Measurements from ENCODE around the gene SYN1. TPM values are rescaled to one million over a fixed set of nuclear protein-coding genes. Genes with fewer than 3 reads are reported as not detected.
A peak's percentile ranks its signal among the peaks of the same experiment; 100 is the strongest.

The SYN1 gene
- polyA plus RNA-seq, 1 donor from 2014 or later: 4.3 TPM

- Histone ChIP-seq H3K9ac (ENCODE audit: low read length) (no peak overlapping the region), H3K4me2 (ENCODE audit: low read length) (no peak overlapping the region), H3K79me2 (replicated peaks; ENCODE audit: insufficient read depth, low read length) (peaks cover 2% of the 10 kb centered on the region), H2AFZ (ENCODE audit: low read depth, low read length) (no peak overlapping the region), H3F3A (ENCODE audit: insufficient read depth, low read length, poor library complexity, severe bottlenecking) (no peaks in the 10 kb centered on the region), H3K27ac (ENCODE audit: low read length) (no peak overlapping the region), H4K20me1 (ENCODE audit: insufficient read depth) (no peaks in the 10 kb centered on the region), H3K4me3 (ENCODE audit: low read length) (no peak overlapping the region), H3K9me2 (ENCODE audit: insufficient read depth, low read length) (no peaks in the 10 kb centered on the region), H3K9me3 (ENCODE audit: low read length) (no peaks in the 10 kb centered on the region), H3K27me3 (ENCODE audit: insufficient read depth, low read depth, low read length) (no peaks in the 10 kb centered on the region), H3K36me3 (ENCODE audit: insufficient read depth, low read length) (no peaks in the 10 kb centered on the region)
- TF ChIP-seq TAF1 (IDR thresholded peaks at IDR 0.05; ENCODE audit: low read depth) (no peak), RAD21 (conservative IDR thresholded peaks at IDR 0.05) (peak; percentile 22), SMC3 (conservative IDR thresholded peaks at IDR 0.05; ENCODE audit: poor library complexity) (peak; percentile 17), EP300 (conservative IDR thresholded peaks at IDR 0.05; ENCODE audit: poor library complexity, severe bottlenecking) (no peak), REST (IDR thresholded peaks at IDR 0.05; ENCODE audit: borderline replicate concordance) (no peak), EZH2 (IDR thresholded peaks at IDR 0.05; ENCODE audit: borderline replicate concordance, insufficient read depth, low read length, poor library complexity, severe bottlenecking) (no peak), CTCF (IDR thresholded peaks at IDR 0.05; ENCODE audit: poor library complexity, severe bottlenecking) (peak; percentile 43), POLR2AphosphoS5 (IDR thresholded peaks at IDR 0.05) (no peak), MXI1 (conservative IDR thresholded peaks at IDR 0.05; ENCODE audit: poor library complexity, severe bottlenecking) (no peak)
Observed at GRCh38 chrX:47643926-47644325, 24.3 kb upstream of the SYN1 start.

- Histone ChIP-seq H3K9me3 (ENCODE audit: low read length) (no peaks in the 10 kb centered on the region), H3K4me2 (ENCODE audit: low read length) (no peak overlapping the region)
Observed at GRCh38 chrX:47638816-47639215, 19.2 kb upstream of the SYN1 start.

More at GRCh38 chrX:47638816-47639215, 19.2 kb upstream of the SYN1 start:
- Histone ChIP-seq H3K9me2 (ENCODE audit: insufficient read depth, low read length) (no peaks in the 10 kb centered on the region), H3K27ac (ENCODE audit: low read length) (no peak overlapping the region), H3K9ac (ENCODE audit: low read length) (no peak overlapping the region), H3K4me3 (ENCODE audit: low read length) (no peak overlapping the region), H4K20me1 (ENCODE audit: insufficient read depth) (no peaks in the 10 kb centered on the region), H2AFZ (ENCODE audit: low read depth, low read length) (no peak overlapping the region), H3F3A (ENCODE audit: insufficient read depth, low read length, poor library complexity, severe bottlenecking) (no peaks in the 10 kb centered on the region), H3K36me3 (ENCODE audit: insufficient read depth, low read length) (no peaks in the 10 kb centered on the region), H3K79me2 (replicated peaks; ENCODE audit: insufficient read depth, low read length) (no peaks in the 10 kb centered on the region), H3K27me3 (ENCODE audit: insufficient read depth, low read depth, low read length) (no peaks in the 10 kb centered on the region)
- TF ChIP-seq CTCF (IDR thresholded peaks at IDR 0.05; ENCODE audit: poor library complexity, severe bottlenecking) (no peak), MXI1 (conservative IDR thresholded peaks at IDR 0.05; ENCODE audit: poor library complexity, severe bottlenecking) (no peak), TAF1 (IDR thresholded peaks at IDR 0.05; ENCODE audit: low read depth) (no peak), RAD21 (conservative IDR thresholded peaks at IDR 0.05) (no peak), EP300 (conservative IDR thresholded peaks at IDR 0.05; ENCODE audit: poor library complexity, severe bottlenecking) (no peak), POLR2AphosphoS5 (IDR thresholded peaks at IDR 0.05) (no peak), REST (IDR thresholded peaks at IDR 0.05; ENCODE audit: borderline replicate concordance) (no peak), SMC3 (conservative IDR thresholded peaks at IDR 0.05; ENCODE audit: poor library complexity) (no peak)
